ENCODE results near the gene CYLD.

CYLD gene

DNA sequence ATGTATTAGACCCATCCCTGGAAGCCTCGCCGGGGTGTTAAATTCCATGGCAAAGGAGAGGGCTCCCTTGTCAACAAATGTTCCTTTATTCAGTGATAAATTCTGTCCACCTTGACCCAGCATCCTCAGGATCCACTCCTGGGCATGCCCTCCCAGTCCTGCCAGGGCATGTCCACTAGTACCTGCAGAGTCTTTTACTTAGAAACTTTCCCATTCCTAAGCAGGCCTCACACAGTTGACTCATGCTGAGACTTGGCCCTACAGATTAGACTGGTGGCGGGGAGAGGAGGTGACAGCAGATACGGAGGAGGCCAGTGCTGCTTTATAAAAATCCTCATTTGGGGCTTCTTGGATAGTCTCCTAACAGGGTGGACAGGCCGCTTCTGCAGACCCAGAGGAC is 88.8 kb downstream of the CYLD start:
- H3K4me2 ChIP-seq (ENCODE audit: low read length) = no peak overlapping the region
- H3K4me1 ChIP-seq (ENCODE audit: control insufficient read depth, insufficient read depth, low read length) = no peaks in the 10 kb centered on the region
- no peak overlapping the region for H3K9ac ChIP-seq (ENCODE audit: low read depth, low read length)
- no peaks in the 10 kb centered on the region for H3K36me3 ChIP-seq (ENCODE audit: insufficient read depth, low read length)
- no peak overlapping the region for H3K4me3 ChIP-seq (ENCODE audit: low read length)
- H3K9me3 ChIP-seq (replicated peaks; ENCODE audit: low read length) = no peaks in the 10 kb centered on the region
- H3K27me3 ChIP-seq (ENCODE audit: control insufficient read depth, insufficient read depth, low read length) = peaks cover 3% of the 10 kb centered on the region

DNA sequence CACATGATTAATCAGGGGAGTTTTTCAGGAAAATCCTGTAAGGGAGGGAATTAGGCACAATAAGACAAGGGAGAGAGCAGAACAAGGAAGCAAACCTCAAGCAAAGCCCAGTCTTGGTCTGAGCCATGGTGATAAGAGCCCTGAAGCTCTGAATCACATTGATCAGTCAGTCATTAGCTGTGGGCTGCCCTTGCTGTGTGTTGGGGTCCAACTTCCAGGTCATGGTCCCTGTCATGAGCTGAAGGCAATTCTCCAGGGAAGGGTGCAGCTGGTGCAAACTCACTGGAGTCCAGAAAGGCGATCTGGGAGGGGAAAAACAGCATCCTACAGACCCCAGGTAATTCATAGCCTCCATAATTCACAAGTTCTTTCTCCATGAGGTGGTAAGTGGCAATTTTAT is 89.9 kb downstream of the CYLD start:
- peaks cover 10% of the 10 kb centered on the region for H3K27me3 ChIP-seq (ENCODE audit: control insufficient read depth, insufficient read depth, low read length)

DNA sequence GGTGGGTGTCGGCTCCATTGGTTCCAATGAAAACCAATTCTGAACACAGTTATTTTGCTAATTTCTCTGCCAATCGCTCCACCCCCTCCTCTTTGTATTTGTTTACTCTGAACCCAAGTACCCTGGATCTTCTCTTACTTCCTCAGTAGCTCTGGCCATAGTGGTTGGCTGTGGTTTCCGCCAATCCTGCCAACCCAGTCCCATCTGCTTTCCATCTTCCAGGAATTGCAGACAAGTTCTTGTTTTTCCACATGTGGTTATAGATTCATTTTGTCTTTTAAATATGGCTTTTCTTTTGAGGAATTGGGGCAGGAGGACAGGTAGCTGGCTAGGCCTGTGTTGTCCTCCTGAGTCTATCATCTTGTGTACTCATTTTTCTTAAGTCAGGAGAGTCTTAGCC is 92.0 kb downstream of the CYLD start:
- no peaks in the 10 kb centered on the region for H3K36me3 ChIP-seq (ENCODE audit: insufficient read depth, low read length)
- H3K9me3 ChIP-seq (replicated peaks; ENCODE audit: low read length) = no peaks in the 10 kb centered on the region
- H3K4me1 ChIP-seq (ENCODE audit: control insufficient read depth, insufficient read depth, low read length) = no peaks in the 10 kb centered on the region
- no peak overlapping the region for H3K4me3 ChIP-seq (ENCODE audit: low read length)
- no peak overlapping the region for H3K9ac ChIP-seq (ENCODE audit: low read depth, low read length)
- peaks cover 10% of the 10 kb centered on the region for H3K27me3 ChIP-seq (ENCODE audit: control insufficient read depth, insufficient read depth, low read length)
- H3K4me2 ChIP-seq (ENCODE audit: low read length) = no peak overlapping the region

More for the DNA sequence above, 89.9 kb downstream of the CYLD start:
- Histone ChIP-seq H3K4me1 (ENCODE audit: control insufficient read depth, insufficient read depth, low read length) (no peaks in the 10 kb centered on the region), H3K9me3 (replicated peaks; ENCODE audit: low read length) (no peaks in the 10 kb centered on the region), H3K4me3 (ENCODE audit: low read length) (no peak overlapping the region), H3K4me2 (ENCODE audit: low read length) (no peak overlapping the region), H3K9ac (ENCODE audit: low read depth, low read length) (no peak overlapping the region), H3K36me3 (ENCODE audit: insufficient read depth, low read length) (no peaks in the 10 kb centered on the region)

DNA sequence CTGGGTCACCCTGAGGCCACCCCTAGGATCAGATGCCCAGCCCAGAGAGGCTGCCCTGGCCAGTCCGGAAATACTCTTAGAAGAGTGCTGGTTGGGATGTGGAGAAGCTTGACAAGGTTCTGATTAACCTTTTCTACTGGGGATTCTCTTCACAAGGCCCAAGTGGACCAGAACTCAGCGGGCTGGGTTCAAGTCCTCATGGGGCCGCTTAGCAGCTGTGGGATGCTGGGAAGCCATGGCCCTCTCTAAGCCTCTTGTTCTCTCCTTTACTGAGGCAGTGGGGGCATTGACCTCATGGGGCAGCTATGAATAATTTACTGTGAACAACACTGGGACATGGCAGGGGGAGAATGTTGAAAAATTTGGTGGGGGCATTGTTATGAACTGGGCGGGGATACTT is 92.8 kb downstream of the CYLD start:
- Histone ChIP-seq H3K4me1 (ENCODE audit: control insufficient read depth, insufficient read depth, low read length) (no peaks in the 10 kb centered on the region), H3K4me2 (ENCODE audit: low read length) (no peak overlapping the region)

DNA sequence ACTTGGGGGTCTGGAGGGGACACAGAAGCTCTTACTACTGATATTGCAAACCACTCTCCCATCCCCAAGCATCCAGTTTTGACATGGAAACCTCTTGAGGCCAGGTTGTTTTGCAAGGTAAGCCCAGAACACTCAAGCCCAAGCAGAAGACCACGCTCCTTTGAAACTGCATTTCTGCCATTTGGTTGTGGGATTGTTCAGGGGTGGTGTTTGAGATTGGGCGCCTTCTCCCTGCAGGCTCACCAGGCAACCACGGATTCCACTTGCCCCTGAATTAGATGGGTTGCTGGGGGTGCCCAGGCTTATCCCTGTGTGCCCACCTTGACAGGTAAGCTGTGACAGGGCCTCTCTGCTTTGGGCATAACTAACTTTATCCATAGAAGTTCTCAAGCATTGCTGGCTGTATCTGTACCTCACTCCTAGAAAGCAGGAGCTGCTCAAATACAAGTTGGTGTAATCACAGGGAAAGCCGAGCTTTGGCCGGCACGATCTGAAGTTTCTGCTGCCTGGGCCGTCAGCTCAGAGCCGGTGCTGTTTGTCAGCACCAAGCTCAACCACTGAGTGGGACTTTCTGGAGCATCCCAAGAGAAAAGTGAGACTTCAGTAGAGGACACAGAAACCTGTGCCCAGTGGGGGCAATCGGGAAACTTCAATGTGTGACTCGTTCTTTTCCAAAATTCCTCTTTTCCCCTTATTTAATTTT is 93.6 kb downstream of the CYLD start:
- no peaks in the 10 kb centered on the region for H3K9me3 ChIP-seq (replicated peaks; ENCODE audit: low read length)
- no peak overlapping the region for H3K9ac ChIP-seq (ENCODE audit: low read depth, low read length)
- H3K4me3 ChIP-seq (ENCODE audit: low read length) = no peak overlapping the region
- H3K4me1 ChIP-seq (ENCODE audit: control insufficient read depth, insufficient read depth, low read length) = no peaks in the 10 kb centered on the region
- H3K27me3 ChIP-seq (ENCODE audit: control insufficient read depth, insufficient read depth, low read length) = peaks cover 10% of the 10 kb centered on the region
- H3K36me3 ChIP-seq (ENCODE audit: insufficient read depth, low read length) = no peaks in the 10 kb centered on the region
- H3K4me2 ChIP-seq (ENCODE audit: low read length) = no peak overlapping the region

More for the DNA sequence above, 92.8 kb downstream of the CYLD start:
- Histone ChIP-seq H3K27me3 (ENCODE audit: control insufficient read depth, insufficient read depth, low read length) (peaks cover 10% of the 10 kb centered on the region), H3K9me3 (replicated peaks; ENCODE audit: low read length) (no peaks in the 10 kb centered on the region), H3K4me3 (ENCODE audit: low read length) (no peak overlapping the region), H3K36me3 (ENCODE audit: insufficient read depth, low read length) (no peaks in the 10 kb centered on the region), H3K9ac (ENCODE audit: low read depth, low read length) (no peak overlapping the region)

DNA sequence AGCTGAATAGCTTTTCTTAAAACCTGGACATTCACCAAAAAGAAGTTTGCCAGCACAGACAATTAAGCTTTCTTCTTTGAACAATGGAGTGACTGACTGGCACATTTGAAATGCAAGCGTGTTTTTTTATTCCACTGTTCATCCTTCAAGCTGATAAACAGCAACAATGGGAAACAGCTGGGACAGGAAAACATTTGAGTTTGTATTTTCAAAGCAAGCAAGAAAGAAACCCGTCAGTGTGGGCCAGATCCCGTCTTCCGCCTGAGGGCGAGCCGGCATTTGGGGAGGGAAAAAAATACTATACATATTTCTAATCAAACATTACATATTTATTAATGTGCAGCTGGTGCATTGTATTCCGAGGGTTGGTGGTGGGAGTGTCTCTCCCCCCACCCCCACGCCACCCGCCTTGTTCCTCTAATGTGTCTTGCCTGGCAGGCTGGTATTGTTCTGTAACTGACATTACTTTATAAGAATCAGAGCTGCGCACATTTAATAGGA is 94.3 kb downstream of the CYLD start:
- Histone ChIP-seq H3K27me3 (ENCODE audit: control insufficient read depth, insufficient read depth, low read length) (peaks cover 13% of the 10 kb centered on the region), H3K9ac (ENCODE audit: low read depth, low read length) (no peak overlapping the region), H3K4me2 (ENCODE audit: low read length) (no peak overlapping the region)

DNA sequence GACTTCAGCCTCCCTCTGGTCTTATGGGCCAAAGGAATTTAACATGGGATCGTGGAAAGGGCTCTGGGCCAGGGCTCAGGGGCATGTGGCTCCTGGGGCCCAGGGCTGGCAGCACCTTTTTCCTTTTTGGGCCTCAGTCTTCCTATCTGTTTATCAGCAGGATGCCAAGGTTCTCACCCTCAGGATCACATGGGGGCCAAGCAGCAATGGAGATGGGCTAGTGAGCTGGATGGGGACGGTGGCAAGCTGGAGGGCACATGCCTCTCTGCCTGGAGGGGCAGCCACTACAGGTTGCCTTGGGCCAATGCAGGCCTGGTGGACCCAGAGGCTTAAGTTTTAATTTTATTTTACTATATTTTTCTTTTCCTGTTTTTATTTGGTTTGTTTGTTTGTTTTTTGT is 95.4 kb downstream of the CYLD start:
- Histone ChIP-seq H3K27me3 (ENCODE audit: control insufficient read depth, insufficient read depth, low read length) (peaks cover 21% of the 10 kb centered on the region), H3K9ac (ENCODE audit: low read depth, low read length) (no peak overlapping the region), H3K9me3 (replicated peaks; ENCODE audit: low read length) (no peaks in the 10 kb centered on the region), H3K4me3 (ENCODE audit: low read length) (no peak overlapping the region), H3K4me2 (ENCODE audit: low read length) (no peak overlapping the region), H3K4me1 (ENCODE audit: control insufficient read depth, insufficient read depth, low read length) (no peaks in the 10 kb centered on the region), H3K36me3 (ENCODE audit: insufficient read depth, low read length) (no peaks in the 10 kb centered on the region)

More for the DNA sequence above, 94.3 kb downstream of the CYLD start:
- Histone ChIP-seq H3K9me3 (replicated peaks; ENCODE audit: low read length) (no peaks in the 10 kb centered on the region), H3K4me3 (ENCODE audit: low read length) (no peak overlapping the region), H3K36me3 (ENCODE audit: insufficient read depth, low read length) (no peaks in the 10 kb centered on the region), H3K4me1 (ENCODE audit: control insufficient read depth, insufficient read depth, low read length) (no peaks in the 10 kb centered on the region)

DNA sequence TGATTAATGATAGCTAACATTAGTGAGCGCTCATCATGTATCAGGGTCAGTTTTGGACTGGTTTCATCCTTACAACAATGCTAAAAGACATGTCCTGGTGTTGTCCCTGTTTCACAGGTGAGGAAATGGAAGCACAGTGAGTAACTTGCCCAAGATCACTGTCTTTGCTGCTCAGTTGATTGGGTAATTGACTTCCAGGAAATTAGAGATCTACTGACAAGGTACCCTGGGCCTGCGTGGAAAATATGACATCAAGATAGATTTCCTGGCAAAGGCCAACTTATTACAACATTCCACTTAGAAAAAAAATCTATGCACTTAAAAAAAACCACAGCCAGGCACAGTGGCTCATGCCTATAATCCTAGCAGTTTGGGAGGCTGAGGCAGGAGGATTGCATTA is 96.3 kb downstream of the CYLD start:
- no peak overlapping the region for H3K4me2 ChIP-seq (ENCODE audit: low read length)
- H3K9ac ChIP-seq (ENCODE audit: low read depth, low read length) = no peak overlapping the region
- no peaks in the 10 kb centered on the region for H3K9me3 ChIP-seq (replicated peaks; ENCODE audit: low read length)
- H3K27me3 ChIP-seq (ENCODE audit: control insufficient read depth, insufficient read depth, low read length) = peaks cover 21% of the 10 kb centered on the region
- no peak overlapping the region for H3K4me3 ChIP-seq (ENCODE audit: low read length)
- no peaks in the 10 kb centered on the region for H3K36me3 ChIP-seq (ENCODE audit: insufficient read depth, low read length)
- H3K4me1 ChIP-seq (ENCODE audit: control insufficient read depth, insufficient read depth, low read length) = no peaks in the 10 kb centered on the region

DNA sequence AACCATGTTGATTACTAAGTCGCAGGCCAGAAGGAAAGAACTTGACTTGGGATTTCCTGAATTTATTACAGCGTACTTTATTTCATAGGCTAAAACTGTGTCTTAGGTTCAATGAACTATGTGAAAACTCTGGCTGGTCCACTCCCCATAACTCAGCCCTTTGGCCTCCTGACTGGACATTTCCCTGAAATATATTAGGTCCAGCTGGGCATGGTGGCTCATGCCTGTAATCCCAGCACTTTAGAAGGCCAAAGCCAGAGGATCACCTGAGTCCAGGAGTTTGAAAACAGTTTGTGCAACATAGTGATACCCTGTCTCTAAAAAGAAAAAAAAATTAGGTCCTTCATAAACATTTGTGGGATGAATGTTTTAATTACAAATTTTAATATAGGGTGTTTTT is 97.0 kb downstream of the CYLD start:
- H3K27me3 ChIP-seq (ENCODE audit: control insufficient read depth, insufficient read depth, low read length) = peaks cover 21% of the 10 kb centered on the region
- H3K4me1 ChIP-seq (ENCODE audit: control insufficient read depth, insufficient read depth, low read length) = no peaks in the 10 kb centered on the region
- no peaks in the 10 kb centered on the region for H3K36me3 ChIP-seq (ENCODE audit: insufficient read depth, low read length)
- no peak overlapping the region for H3K4me2 ChIP-seq (ENCODE audit: low read length)
- H3K9me3 ChIP-seq (replicated peaks; ENCODE audit: low read length) = no peaks in the 10 kb centered on the region
- H3K9ac ChIP-seq (ENCODE audit: low read depth, low read length) = no peak overlapping the region
- no peak overlapping the region for H3K4me3 ChIP-seq (ENCODE audit: low read length)

DNA sequence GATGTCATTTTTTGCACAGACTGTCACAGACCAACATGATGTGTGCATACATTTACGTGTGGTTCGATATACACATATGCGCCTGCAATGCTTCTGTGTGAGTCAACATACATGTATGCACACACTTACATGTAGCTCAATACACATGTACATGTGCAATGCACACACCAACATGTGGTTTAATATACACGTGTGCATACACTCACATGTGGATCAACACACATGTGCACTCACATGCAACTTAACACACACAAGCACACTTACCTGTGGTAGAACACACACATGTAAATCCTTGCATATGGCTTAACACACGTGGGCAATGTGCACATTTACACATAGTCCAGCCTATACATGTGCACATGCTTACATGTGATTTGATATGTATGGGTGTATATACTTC is 97.5 kb downstream of the CYLD start:
- peaks cover 21% of the 10 kb centered on the region for H3K27me3 ChIP-seq (ENCODE audit: control insufficient read depth, insufficient read depth, low read length)
- no peak overlapping the region for H3K9ac ChIP-seq (ENCODE audit: low read depth, low read length)
- H3K4me3 ChIP-seq (ENCODE audit: low read length) = no peak overlapping the region
- no peaks in the 10 kb centered on the region for H3K9me3 ChIP-seq (replicated peaks; ENCODE audit: low read length)
- no peak overlapping the region for H3K4me2 ChIP-seq (ENCODE audit: low read length)
- H3K4me1 ChIP-seq (ENCODE audit: control insufficient read depth, insufficient read depth, low read length) = no peaks in the 10 kb centered on the region
- H3K36me3 ChIP-seq (ENCODE audit: insufficient read depth, low read length) = no peaks in the 10 kb centered on the region

DNA sequence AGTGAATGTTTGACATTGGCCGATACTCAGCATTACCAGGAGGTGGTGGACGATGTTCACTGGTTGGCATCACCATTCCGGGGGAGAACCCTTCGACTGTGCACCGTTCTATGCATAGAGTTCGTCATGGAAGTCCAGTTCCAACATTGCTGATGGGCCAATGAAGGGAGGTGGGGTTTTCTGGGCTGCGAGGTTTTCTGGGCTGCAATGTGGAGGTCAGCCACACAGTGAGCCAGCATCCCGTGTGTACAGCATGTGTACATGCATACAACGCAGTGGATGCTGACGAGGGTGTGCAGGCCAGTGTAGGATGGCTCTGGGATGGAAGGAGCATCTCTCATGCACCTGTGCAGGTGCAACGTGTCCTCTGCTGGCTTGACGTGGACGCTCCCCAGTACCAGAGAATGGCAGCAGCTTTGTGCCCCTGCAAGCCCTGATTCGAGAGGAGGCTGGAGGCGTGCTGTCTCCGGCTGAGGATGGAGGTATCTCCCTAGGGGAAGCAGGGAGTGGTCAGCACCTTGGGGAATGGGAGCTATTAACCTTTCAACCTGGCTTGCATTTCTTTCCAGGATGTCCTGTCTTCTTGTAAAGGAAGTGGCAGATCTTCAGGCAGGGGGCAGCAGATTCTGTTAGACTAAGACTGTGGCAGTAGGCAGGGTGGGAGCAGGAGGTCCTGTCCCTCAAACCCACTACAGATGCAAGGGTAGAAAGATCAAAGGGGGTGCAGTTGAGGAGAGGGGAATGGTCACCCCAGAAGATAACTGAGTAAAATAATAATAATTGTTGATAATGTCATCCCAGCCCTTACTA is 98.2 kb downstream of the CYLD start:
- no peaks in the 10 kb centered on the region for H3K4me1 ChIP-seq (ENCODE audit: control insufficient read depth, insufficient read depth, low read length)
- no peaks in the 10 kb centered on the region for H3K36me3 ChIP-seq (ENCODE audit: insufficient read depth, low read length)
- no peaks in the 10 kb centered on the region for H3K9me3 ChIP-seq (replicated peaks; ENCODE audit: low read length)
- no peak overlapping the region for H3K9ac ChIP-seq (ENCODE audit: low read depth, low read length)
- H3K4me3 ChIP-seq (ENCODE audit: low read length) = no peak overlapping the region
- H3K4me2 ChIP-seq (ENCODE audit: low read length) = no peak overlapping the region
- peaks cover 21% of the 10 kb centered on the region for H3K27me3 ChIP-seq (ENCODE audit: control insufficient read depth, insufficient read depth, low read length)

Data from skeletal muscle satellite cell (primary cell).